Smooth muscle cell (in vitro differentiated cells): Measurements from ENCODE around the gene STEAP4. TPM values are rescaled to one million over a fixed set of nuclear protein-coding genes. Genes with fewer than 3 reads are reported as not detected.

Experiments used
- DNase-seq: peaks from one replicate; lab custom pipeline; 2025; ENCODE audit not compliant: unreplicated experiment; lab: John Stamatoyannopoulos, UW
- H2AFZ ChIP-seq: fragments of 200-600 bp; sonication (generic); 2 replicates; pipeline ENCODE4 v1.6.0; 2016; ENCODE audit warnings: antibody characterized with exemption, low read depth, mild to moderate bottlenecking
- H3F3A ChIP-seq: fragments of 200-600 bp; sonication (generic); 2 replicates; pipeline ENCODE4 v1.6.0; 2017; ENCODE audit warnings: antibody characterized with exemption, low read depth
- H3K27ac ChIP-seq: fragments of 200-600 bp; sonication (generic); 2 replicates; pipeline ENCODE4 v1.5.1; 2016; ENCODE audit warnings: low read depth, mild to moderate bottlenecking
- H3K27me3 ChIP-seq: fragments of 200-600 bp; sonication (generic); 2 replicates; pipeline ENCODE4 v1.6.1; 2016; ENCODE audit warnings: low read depth, mild to moderate bottlenecking
- H3K36me3 ChIP-seq: fragments of 200-600 bp; sonication (generic); 2 replicates; pipeline ENCODE4 v1.5.1; 2016; ENCODE audit warnings: low read depth
- H3K4me1 ChIP-seq: fragments of 200-600 bp; sonication (generic); 2 replicates; pipeline ENCODE4 v1.5.1; 2016; ENCODE audit warnings: low read depth
- H3K4me2 ChIP-seq: fragments of 200-600 bp; sonication (generic); 2 replicates; pipeline ENCODE4 v1.6.0; 2016; ENCODE audit warnings: mild to moderate bottlenecking
- H3K4me3 ChIP-seq: fragments of 200-600 bp; sonication (generic); 2 replicates; pipeline ENCODE4 v1.5.1; 2016; ENCODE audit warnings: mild to moderate bottlenecking
- H3K79me2 ChIP-seq: fragments of 200-600 bp; sonication (generic); 2 replicates; pipeline ENCODE4 v1.6.0; 2016; ENCODE audit warnings: low read depth, mild to moderate bottlenecking
- H3K9ac ChIP-seq: fragments of 200-600 bp; sonication (generic); 2 replicates; pipeline ENCODE4 v1.6.0; 2016; ENCODE audit warnings: low read depth
- H3K9me3 ChIP-seq: fragments of 200-600 bp; sonication (generic); replicated peaks from 2 replicates; pipeline ENCODE4 v1.5.1; 2016; ENCODE audit warnings: low read depth
- H4K20me1 ChIP-seq: fragments of 200-600 bp; sonication (generic); 2 replicates; pipeline ENCODE4 v1.6.0; 2016; ENCODE audit warnings: low read depth
- WGBS: methylation state at CpG from one replicate; pipeline ENCODE4 v1.1.7; 2016; ENCODE audit warnings: low lambda C conversion rate; 5-methylcytosine and 5-hydroxymethylcytosine counted together
- polyA plus RNA-seq: library from polyadenylated mRNA; unstranded; fragments of >200 nt; fragmentation: Nextera tagmentation; extraction: Ambion mirVana; gene quantifications from 2 replicates; pipeline ENCODE4 v1.2.1, GENCODE V29; 2016
- total RNA-seq: library from RNA; depleted of rRNA; stranded (reverse); fragments of >200 nt; gene quantifications from 2 replicates; pipeline ENCODE4 v1.2.3, GENCODE V29; 2014
- TF ChIP-seq, protein P1 (sequence below): fragments of 200-600 bp; sonication (generic); IDR thresholded peaks from 2 replicates; pipeline ENCODE4 v1.5.1; 2017; ENCODE audit warnings: borderline replicate concordance, mild to moderate bottlenecking, antibody characterized with exemption; ENCODE audit not compliant: insufficient read depth, poor library complexity, severe bottlenecking

Gene STEAP4
- total and polyA plus RNA-seq, 2 experiments from 2014 or later = 0.18 TPM; not detected in 1

DNA sequence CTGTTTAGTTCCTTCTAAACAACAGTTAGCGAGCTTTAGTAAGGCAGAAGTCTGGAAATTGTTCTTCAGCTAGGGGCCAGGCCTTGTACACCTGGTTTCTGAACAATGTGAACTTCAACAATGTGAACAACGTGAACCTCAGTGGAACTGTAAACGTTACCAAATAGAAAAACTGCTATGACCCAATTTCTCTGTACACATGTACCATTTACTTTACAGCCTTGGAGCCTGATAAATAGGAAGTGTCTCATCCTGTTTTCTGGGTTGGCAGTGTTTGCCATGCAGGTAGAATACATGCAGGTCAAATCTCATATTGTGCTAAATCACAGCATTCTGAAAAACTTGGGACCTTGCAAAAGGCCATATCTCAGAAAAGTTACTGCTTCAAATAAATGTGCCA lies 1.6 kb downstream of the STEAP4 start:
- H3K36me3 ChIP-seq = no peaks in the 10 kb centered on the region
- no peaks in the 10 kb centered on the region for H3K9me3 ChIP-seq
- peaks cover 20% of the 10 kb centered on the region for H3K27me3 ChIP-seq
- H3K9ac ChIP-seq = no peak overlapping the region
- no peaks in the 10 kb centered on the region for H3K79me2 ChIP-seq
- H3K27ac ChIP-seq = no peak overlapping the region
- H3F3A ChIP-seq = no peaks in the 10 kb centered on the region
- no peaks in the 10 kb centered on the region for H3K4me1 ChIP-seq
- no peak overlapping the region for H2AFZ ChIP-seq
- no peak overlapping the region for H3K4me2 ChIP-seq
- WGBS = 89% methylated on average over 3 of the region's 3 CpGs
- H4K20me1 ChIP-seq = no peaks in the 10 kb centered on the region
- TF ChIP-seq, protein P1, sequence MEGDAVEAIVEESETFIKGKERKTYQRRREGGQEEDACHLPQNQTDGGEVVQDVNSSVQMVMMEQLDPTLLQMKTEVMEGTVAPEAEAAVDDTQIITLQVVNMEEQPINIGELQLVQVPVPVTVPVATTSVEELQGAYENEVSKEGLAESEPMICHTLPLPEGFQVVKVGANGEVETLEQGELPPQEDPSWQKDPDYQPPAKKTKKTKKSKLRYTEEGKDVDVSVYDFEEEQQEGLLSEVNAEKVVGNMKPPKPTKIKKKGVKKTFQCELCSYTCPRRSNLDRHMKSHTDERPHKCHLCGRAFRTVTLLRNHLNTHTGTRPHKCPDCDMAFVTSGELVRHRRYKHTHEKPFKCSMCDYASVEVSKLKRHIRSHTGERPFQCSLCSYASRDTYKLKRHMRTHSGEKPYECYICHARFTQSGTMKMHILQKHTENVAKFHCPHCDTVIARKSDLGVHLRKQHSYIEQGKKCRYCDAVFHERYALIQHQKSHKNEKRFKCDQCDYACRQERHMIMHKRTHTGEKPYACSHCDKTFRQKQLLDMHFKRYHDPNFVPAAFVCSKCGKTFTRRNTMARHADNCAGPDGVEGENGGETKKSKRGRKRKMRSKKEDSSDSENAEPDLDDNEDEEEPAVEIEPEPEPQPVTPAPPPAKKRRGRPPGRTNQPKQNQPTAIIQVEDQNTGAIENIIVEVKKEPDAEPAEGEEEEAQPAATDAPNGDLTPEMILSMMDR = no peak
- no peak for DNase-seq
- no peak overlapping the region for H3K4me3 ChIP-seq

GRCh38 chr7:88302486-88302885 lies 4.2 kb downstream of the STEAP4 start:
- TF ChIP-seq, protein P1 = no peak
- no peak overlapping the region for H3K4me3 ChIP-seq
- no peaks in the 10 kb centered on the region for H3F3A ChIP-seq
- 95% methylated on average over 6 of the region's 6 CpGs for WGBS
- no peaks in the 10 kb centered on the region for H3K9me3 ChIP-seq
- no peaks in the 10 kb centered on the region for H4K20me1 ChIP-seq
- H3K79me2 ChIP-seq = no peaks in the 10 kb centered on the region
- DNase-seq = no peak
- peaks cover 20% of the 10 kb centered on the region for H3K27me3 ChIP-seq
- H3K4me2 ChIP-seq = no peak overlapping the region
- H3K4me1 ChIP-seq = no peaks in the 10 kb centered on the region
- no peak overlapping the region for H2AFZ ChIP-seq
- no peak overlapping the region for H3K27ac ChIP-seq
- no peaks in the 10 kb centered on the region for H3K36me3 ChIP-seq
- H3K9ac ChIP-seq = no peak overlapping the region

DNA sequence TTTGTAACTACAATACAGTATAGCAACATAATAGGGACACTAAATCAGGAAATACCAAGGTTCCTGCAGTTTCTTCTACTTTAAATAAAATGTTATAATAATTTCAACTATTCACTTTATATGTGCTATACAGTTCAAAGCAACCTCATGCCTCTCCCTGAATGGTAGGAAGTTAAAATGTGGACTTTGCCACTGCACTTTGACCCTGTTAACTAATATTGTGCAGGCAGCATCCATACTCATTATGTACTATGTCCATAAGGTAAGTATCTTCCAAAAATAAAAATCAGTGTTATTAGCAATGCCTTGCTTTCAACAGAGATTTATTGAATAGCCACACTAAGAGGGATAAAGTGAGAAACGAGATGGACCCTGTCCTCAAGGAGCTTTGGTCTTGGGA lies 4.8 kb downstream of the STEAP4 start:
- Histone ChIP-seq H2AFZ (no peak overlapping the region), H3K27ac (no peak overlapping the region), H3K36me3 (no peaks in the 10 kb centered on the region), H3K79me2 (no peaks in the 10 kb centered on the region), H3F3A (no peaks in the 10 kb centered on the region), H3K4me2 (no peak overlapping the region), H3K4me1 (no peaks in the 10 kb centered on the region), H4K20me1 (no peaks in the 10 kb centered on the region), H3K9ac (no peak overlapping the region), H3K27me3 (peaks cover 19% of the 10 kb centered on the region), H3K4me3 (no peak overlapping the region), H3K9me3 (no peaks in the 10 kb centered on the region)
- TF ChIP-seq, protein P1 = no peak
- no peak for DNase-seq
- 80% methylated on average over 1 of the region's 1 CpG for WGBS

- Histone ChIP-seq H3K79me2 (no peaks in the 10 kb centered on the region), H3K27me3 (peaks cover 4% of the 10 kb centered on the region), H3K4me2 (no peak overlapping the region), H3K27ac (no peak overlapping the region), H4K20me1 (no peaks in the 10 kb centered on the region), H3K9me3 (no peaks in the 10 kb centered on the region), H3K4me3 (no peak overlapping the region), H2AFZ (no peak overlapping the region), H3K9ac (no peak overlapping the region), H3K36me3 (no peaks in the 10 kb centered on the region), H3F3A (no peaks in the 10 kb centered on the region), H3K4me1 (no peaks in the 10 kb centered on the region)
- TF ChIP-seq, protein P1 = no peak
- DNase-seq = no peak
- WGBS = 96% methylated on average over 1 of the region's 1 CpG
These were observed 6.2 kb downstream of the STEAP4 start for GRCh38 chr7:88300401-88300945.
